ENCODE data around the gene KLHL36.

- no peak for TF ChIP-seq CTCF (IDR thresholded peaks at IDR 0.05)
- TF ChIP-seq ZFX (IDR thresholded peaks at IDR 0.05; ENCODE audit: borderline replicate concordance), result no peak
Observed at GRCh38 chr16:84614968-84615813, 33.1 kb upstream of the KLHL36 start.
